Stimulated activated CD8-positive, alpha-beta memory T cell treated with anti-CD3 and anti-CD28 coated beads, Interleukin-12 subunit alpha, Interleukin-12 subunit beta, amount 100 ng/mL, for 4 hours (primary cell): ENCODE data around the gene EMSY.

Experiments
- DNase-seq: peaks from one replicate; pipeline ENCODE4 v3.0.0-alpha.2; 2020; ENCODE audit warnings: low read depth

EMSY gene

DNA sequence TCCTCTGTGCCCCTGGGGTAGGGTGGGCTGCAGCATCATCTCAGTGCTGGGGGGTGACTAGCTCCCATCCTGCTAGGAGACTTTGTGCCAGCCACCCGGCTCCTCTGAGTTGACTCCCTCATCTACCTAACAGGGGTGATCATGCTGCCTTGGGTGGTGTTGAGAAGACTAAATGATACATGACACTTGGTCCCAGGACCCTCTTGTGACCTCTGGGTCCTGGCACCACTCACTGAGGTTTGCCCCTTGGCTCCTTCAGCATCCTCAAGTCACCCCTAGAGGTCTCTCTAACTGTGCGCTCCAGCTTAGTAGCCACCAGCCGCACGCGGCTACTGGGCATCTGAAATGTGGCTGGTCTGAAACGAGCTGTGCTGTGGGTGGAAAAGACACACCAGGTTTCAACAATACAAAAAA, 153.6 kb downstream of the EMSY start:
- DNase-seq = no peak

GRCh38 chr11:76599041-76600013, 154.5 kb downstream of the EMSY start:
- DNase-seq = no peak

DNA sequence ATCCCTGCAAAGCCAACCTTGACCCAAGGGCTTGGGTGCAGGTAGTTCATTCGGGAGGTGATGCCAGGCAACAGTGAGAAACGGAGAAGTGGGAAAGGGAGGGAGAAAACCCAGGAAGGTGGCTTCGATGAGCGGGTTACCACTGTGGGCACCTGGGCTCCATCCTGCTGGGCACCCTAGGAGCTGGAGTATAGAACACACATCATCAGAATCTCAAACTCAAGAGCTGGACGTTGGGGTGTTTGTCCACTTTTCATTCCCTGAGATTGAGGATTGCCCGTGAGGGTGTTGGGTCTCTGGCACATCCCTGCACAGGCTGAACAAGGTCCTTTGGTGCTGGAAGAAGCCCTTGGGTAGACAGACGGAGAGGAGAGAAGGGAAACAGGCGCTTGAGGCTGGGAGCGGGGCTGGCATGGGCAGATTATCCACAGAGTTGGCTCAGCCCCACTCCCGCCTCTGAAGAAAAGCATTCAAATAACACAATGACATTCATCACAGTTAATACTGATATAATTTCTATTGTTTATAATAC, 155.4 kb downstream of the EMSY start:
- DNase-seq = no peak

DNA sequence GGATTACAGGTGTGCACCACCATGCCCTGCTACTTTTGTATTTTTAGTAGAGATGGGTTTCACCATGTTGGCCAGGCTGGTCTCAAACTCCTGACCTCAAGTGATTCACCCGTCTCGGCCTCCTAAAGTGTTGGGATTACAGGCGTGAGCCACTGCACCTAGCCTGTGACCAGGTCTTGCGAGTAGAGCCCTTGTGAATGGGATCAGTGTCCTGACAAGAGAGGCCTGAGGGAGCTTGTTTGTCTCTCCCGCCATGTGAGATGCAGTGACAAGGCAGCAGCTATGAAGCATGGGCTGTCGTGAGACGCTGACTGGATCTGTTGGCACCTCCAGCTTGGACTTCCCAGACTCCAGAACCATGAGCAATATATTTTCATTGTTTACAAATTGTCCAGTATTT, 156.5 kb downstream of the EMSY start:
- DNase-seq = no peak

GRCh38 chr11:76601724-76602123, 156.9 kb downstream of the EMSY start:
- no peak for DNase-seq

DNA sequence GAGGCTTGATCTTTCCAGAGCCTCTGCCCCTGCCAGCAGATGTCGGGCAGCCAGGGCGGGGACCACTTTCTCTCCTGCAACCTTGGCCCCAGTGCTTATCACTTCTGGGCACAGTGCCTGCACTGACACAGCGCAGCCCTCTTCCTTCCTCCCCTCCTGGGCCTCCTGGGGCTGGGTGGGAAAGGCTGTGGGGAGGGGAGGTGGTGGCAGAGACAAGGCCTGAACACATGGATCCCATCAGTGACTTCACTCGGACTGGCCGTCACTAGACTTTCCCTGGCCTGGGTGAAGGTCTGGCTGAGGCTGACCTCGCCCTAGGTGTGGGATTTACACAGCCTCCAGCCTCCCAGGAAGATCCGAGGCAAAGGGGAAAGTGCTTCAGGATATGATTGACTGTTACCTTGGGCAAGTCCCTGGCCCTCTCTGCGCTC, 157.6 kb downstream of the EMSY start:
- DNase-seq = no peak
